Trophoblast cell (in vitro differentiated cells and primary cell): Measurements from ENCODE around the gene GAS2L2.

Source experiments
- DNase-seq, 2 donors: peaks; one replicate each; pipeline ENCODE4 v3.0.0-alpha.2; 2016
- H2AFZ ChIP-seq: 2 replicates; pipeline ENCODE4 v1.6.1; 2013; ENCODE audit warnings: low read length, moderate library complexity, mild to moderate bottlenecking; ENCODE audit not compliant: insufficient read depth, poor library complexity
- H2AK5ac ChIP-seq: 2 replicates; pipeline ENCODE4 v1.6.1; 2013; ENCODE audit warnings: mild to moderate bottlenecking, low read length
- H2BK120ac ChIP-seq: 2 replicates; pipeline ENCODE4 v1.6.1; 2013; ENCODE audit warnings: low read length, mild to moderate bottlenecking, moderate library complexity; ENCODE audit not compliant: insufficient read depth, poor library complexity
- H2BK12ac ChIP-seq: 2 replicates; pipeline ENCODE4 v1.6.1; 2013; ENCODE audit warnings: mild to moderate bottlenecking, low read length, moderate library complexity
- H2BK5ac ChIP-seq: 2 replicates; pipeline ENCODE4 v1.6.1; 2013; ENCODE audit warnings: low read length, low read depth, moderate library complexity, mild to moderate bottlenecking; ENCODE audit not compliant: poor library complexity
- H3K14ac ChIP-seq: 2 replicates; pipeline ENCODE4 v1.6.1; 2013; ENCODE audit warnings: mild to moderate bottlenecking, low read length
- H3K18ac ChIP-seq: 2 replicates; pipeline ENCODE4 v1.6.1; 2013; ENCODE audit warnings: mild to moderate bottlenecking, low read length
- H3K23ac ChIP-seq: 2 replicates; pipeline ENCODE4 v1.6.1; 2013; ENCODE audit warnings: low read length
- H3K27ac ChIP-seq: 2 replicates; pipeline ENCODE4 v1.5.1; 2013; ENCODE audit warnings: low read depth, mild to moderate bottlenecking, inconsistent platforms, low read length, moderate library complexity
- H3K27me3 ChIP-seq: 2 replicates; pipeline ENCODE4 v1.6.1; 2013; ENCODE audit warnings: inconsistent platforms, mild to moderate bottlenecking, low read length, moderate library complexity; ENCODE audit not compliant: insufficient read depth
- H3K36me3 ChIP-seq, 2 experiments: 1 replicate in 1 of 2; 2 replicates in 1 of 2; pipeline ENCODE4 v1.6.1; 2013; ENCODE audit warnings: low read length in 2 of 2, mild to moderate bottlenecking in 2 of 2, moderate library complexity in 1 of 2; ENCODE audit not compliant: insufficient read depth in 2 of 2, control insufficient read depth in 1 of 2
- H3K4ac ChIP-seq: 2 replicates; pipeline ENCODE4 v1.6.1; 2013; ENCODE audit warnings: low read depth, mild to moderate bottlenecking, low read length, moderate library complexity
- H3K4me1 ChIP-seq, 2 experiments: 1 replicate in 1 of 2; 2 replicates in 1 of 2; pipeline ENCODE4 v1.6.1; 2013; ENCODE audit warnings: low read length in 2 of 2, mild to moderate bottlenecking in 2 of 2, moderate library complexity in 1 of 2; ENCODE audit not compliant: insufficient read depth in 2 of 2, control insufficient read depth in 1 of 2
- H3K4me2 ChIP-seq: 2 replicates; pipeline ENCODE4 v1.6.1; 2013; ENCODE audit warnings: inconsistent platforms, mild to moderate bottlenecking, low read length, moderate library complexity
- H3K4me3 ChIP-seq: 2 replicates; pipeline ENCODE4 v1.5.1; 2013; ENCODE audit warnings: mild to moderate bottlenecking, low read depth, low read length, inconsistent platforms
- H3K79me1 ChIP-seq: one replicate; pipeline ENCODE4 v1.6.1; 2013; ENCODE audit warnings: low read length
- H3K79me2 ChIP-seq: 2 replicates; pipeline ENCODE4 v1.6.1; 2013; ENCODE audit warnings: low read length, mild to moderate bottlenecking; ENCODE audit not compliant: control insufficient read depth, insufficient read depth, poor library complexity
- H3K9ac ChIP-seq: 2 replicates; pipeline ENCODE4 v1.6.1; 2013; ENCODE audit warnings: mild to moderate bottlenecking, low read length
- H3K9me3 ChIP-seq: 2 replicates; pipeline ENCODE4 v1.6.1; 2013; ENCODE audit warnings: low read depth, mild to moderate bottlenecking, control low read depth, inconsistent platforms, low read length; ENCODE audit not compliant: insufficient read depth
- H4K12ac ChIP-seq: 2 replicates; pipeline ENCODE4 v1.6.1; 2013; ENCODE audit warnings: low read depth, mild to moderate bottlenecking, low read length, moderate library complexity
- H4K8ac ChIP-seq: 2 replicates; pipeline ENCODE4 v1.6.1; 2013; ENCODE audit warnings: low read depth, mild to moderate bottlenecking, low read length, moderate library complexity
- H4K91ac ChIP-seq: one replicate; pipeline ENCODE4 v1.6.1; 2013; ENCODE audit warnings: low read depth, mild to moderate bottlenecking, low read length, moderate library complexity
- WGBS: extraction: QIAGEN DNeasy Blood & Tissue Kit; methylation state at CpG from one replicate; pipeline ENCODE4 v1.1.7; 2013; ENCODE audit warnings: missing lambda C conversion rate; ENCODE audit not compliant: insufficient read length, insufficient coverage; ENCODE audit errors: extremely low coverage; 5-methylcytosine and 5-hydroxymethylcytosine counted together

GAS2L2 gene

DNA sequence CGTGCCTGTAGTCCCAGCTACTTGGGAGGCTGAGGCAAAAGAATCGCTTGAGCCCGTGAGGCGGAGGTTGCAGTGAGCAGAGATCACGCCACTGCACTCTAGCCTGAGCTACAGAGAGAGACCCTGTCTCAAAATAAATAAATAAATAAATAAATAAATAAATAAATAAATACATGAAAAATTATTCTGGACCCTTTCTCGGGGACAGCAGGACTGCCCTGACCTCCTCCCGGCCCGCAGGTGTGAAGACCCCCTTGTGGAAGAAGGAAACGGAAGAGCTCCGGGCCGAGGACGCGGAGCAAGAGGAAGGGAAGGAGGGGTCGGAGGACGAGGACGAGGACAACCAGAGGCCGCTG, 10.7 kb upstream of the GAS2L2 start:
- no peak overlapping the region for H2BK5ac ChIP-seq

DNA sequence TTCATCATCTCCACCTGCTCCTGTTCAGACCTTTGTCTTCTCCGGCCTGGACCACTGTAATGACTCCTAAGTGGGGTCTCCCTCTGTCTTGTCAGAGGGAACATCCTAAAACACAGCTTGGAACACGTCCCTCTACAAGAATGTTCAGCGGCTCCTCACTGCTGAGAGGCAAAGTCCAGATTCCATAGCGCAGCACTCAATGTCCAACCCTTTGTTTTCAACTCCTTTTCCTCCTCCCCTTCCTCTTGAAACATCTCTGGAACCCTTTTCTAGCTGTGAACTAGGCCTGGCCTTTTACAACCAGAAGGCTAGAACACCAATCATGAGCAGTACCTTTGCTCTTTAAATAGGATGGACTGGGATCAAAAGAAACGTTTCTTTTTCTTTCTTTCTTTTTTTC, 8.6 kb upstream of the GAS2L2 start:
- no peaks in the 10 kb centered on the region for H3K79me2 ChIP-seq
- no peak overlapping the region for H3K14ac ChIP-seq
- WGBS = no CpG with 5 or more reads among the region's 5 CpGs
- H4K12ac ChIP-seq = no peak overlapping the region
- no peak overlapping the region for H2AK5ac ChIP-seq
- no peak overlapping the region for H3K4me2 ChIP-seq
- H3K4me1 ChIP-seq = peaks cover 15 to 23% of the 10 kb centered on the region in 2 experiments
- no peak overlapping the region for H2AFZ ChIP-seq
- no peak overlapping the region for H3K9ac ChIP-seq
- no peak overlapping the region for H3K27ac ChIP-seq
- H3K4me3 ChIP-seq = no peak overlapping the region
- DNase-seq = no peak
- H3K27me3 ChIP-seq = no peaks in the 10 kb centered on the region
- no peaks in the 10 kb centered on the region for H3K9me3 ChIP-seq
- no peak overlapping the region for H4K8ac ChIP-seq
- no peak overlapping the region for H2BK12ac ChIP-seq
- no peak overlapping the region for H3K18ac ChIP-seq
- no peak overlapping the region for H2BK5ac ChIP-seq
- H2BK120ac ChIP-seq = no peak overlapping the region
- H3K36me3 ChIP-seq = no peaks in the 10 kb centered on the region
- no peak overlapping the region for H3K23ac ChIP-seq
- H4K91ac ChIP-seq = no peak overlapping the region
- H3K4ac ChIP-seq = no peak overlapping the region
- H3K79me1 ChIP-seq = peaks cover under 1% of the 10 kb centered on the region

More for the DNA sequence above, 10.7 kb upstream of the GAS2L2 start:
- no peak overlapping the region for H3K23ac ChIP-seq
- H2BK120ac ChIP-seq = no peak overlapping the region
- no peak overlapping the region for H4K12ac ChIP-seq
- H3K18ac ChIP-seq = no peak overlapping the region
- no peak overlapping the region for H3K27ac ChIP-seq
- no peak overlapping the region for H2BK12ac ChIP-seq
- H3K9ac ChIP-seq = no peak overlapping the region
- H2AK5ac ChIP-seq = no peak overlapping the region
- H3K79me1 ChIP-seq = peaks cover 2% of the 10 kb centered on the region
- H3K36me3 ChIP-seq = no peaks in the 10 kb centered on the region
- no peak overlapping the region for H4K91ac ChIP-seq
- H3K79me2 ChIP-seq = no peaks in the 10 kb centered on the region
- no peak for DNase-seq
- no peak overlapping the region for H3K4me3 ChIP-seq
- peak overlapping the region; percentile 65 for H3K4me2 ChIP-seq
- H3K14ac ChIP-seq = no peak overlapping the region
- no CpG with 5 or more reads among the region's 17 CpGs for WGBS
- no peak overlapping the region for H2AFZ ChIP-seq
- no peak overlapping the region for H3K4ac ChIP-seq
- no peak overlapping the region for H4K8ac ChIP-seq
- no peaks in the 10 kb centered on the region for H3K9me3 ChIP-seq
- H3K4me1 ChIP-seq = peaks cover 15 to 24% of the 10 kb centered on the region in 2 experiments
- no peaks in the 10 kb centered on the region for H3K27me3 ChIP-seq

DNA sequence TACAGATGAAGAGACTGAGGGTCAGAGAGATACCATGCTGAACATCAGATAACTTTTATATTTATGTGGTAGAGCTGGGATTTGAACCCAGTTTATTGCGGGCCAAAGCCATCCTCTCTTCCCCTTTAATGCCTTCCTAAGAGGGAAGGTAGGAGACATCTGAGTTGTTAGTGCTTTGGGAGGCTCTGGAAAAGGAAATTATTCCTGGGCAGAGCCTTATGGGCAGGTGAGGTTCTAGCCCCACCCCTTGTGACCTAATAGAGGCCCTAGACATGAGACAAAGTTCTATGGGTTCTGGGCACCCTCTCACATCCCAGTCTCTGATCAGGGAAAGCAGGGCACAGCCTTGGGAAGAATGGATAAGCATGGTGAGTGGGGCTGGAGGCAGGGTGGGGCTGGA, 7.5 kb upstream of the GAS2L2 start, which contains the start of gene C17orf50:
TSS of gene C17orf50 (plus strand) at position 301 of the 400 bp plus-strand sequence. CDS start at position 356, 55 bp downstream.
- Histone ChIP-seq H3K23ac (no peak within 1 kb of the TSS), H3K36me3 (no peaks in the 10 kb centered on the region), H3K14ac (no peak within 1 kb of the TSS), H4K91ac (no peak within 1 kb of the TSS), H3K4me1 (peaks cover 11 to 13% of the 10 kb centered on the region in 2 experiments), H3K4me3 (no peak within 1 kb of the TSS), H3K79me1 (no peaks in the 10 kb centered on the region), H3K4ac (no peak within 1 kb of the TSS), H3K27ac (no peak within 1 kb of the TSS), H3K79me2 (no peaks in the 10 kb centered on the region), H2BK5ac (no peak within 1 kb of the TSS), H3K9me3 (no peaks in the 10 kb centered on the region), H3K9ac (no peak within 1 kb of the TSS), H2BK120ac (no peak within 1 kb of the TSS), H2AK5ac (no peak within 1 kb of the TSS), H2BK12ac (no peak within 1 kb of the TSS), H4K8ac (no peak within 1 kb of the TSS), H4K12ac (no peak within 1 kb of the TSS), H3K18ac (no peak within 1 kb of the TSS), H2AFZ (no peak within 1 kb of the TSS), H3K27me3 (no peaks in the 10 kb centered on the region), H3K4me2 (no peak within 1 kb of the TSS)
- WGBS = no CpG with 5 or more reads among the region's 1 CpG
- DNase-seq = no peak

DNA sequence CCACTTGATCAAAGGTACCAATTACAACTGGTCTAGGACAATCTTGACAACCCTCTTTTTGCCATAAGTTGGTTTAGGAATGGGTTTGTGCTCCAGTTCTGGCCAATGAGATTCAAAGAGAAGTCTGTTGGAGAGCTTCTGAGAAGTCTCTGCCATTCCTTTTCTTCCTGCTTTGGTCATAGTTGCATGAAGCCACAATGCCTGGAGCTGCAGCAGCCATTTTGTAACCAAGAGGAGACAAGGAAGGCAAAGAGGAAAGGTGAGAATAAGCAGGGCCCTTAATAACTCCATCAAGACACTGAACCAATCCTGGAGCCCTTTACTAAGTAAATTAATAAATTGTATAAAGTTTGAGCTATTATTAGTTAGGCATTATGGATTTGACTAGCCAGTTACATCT, 4.2 kb upstream of the GAS2L2 start:
- Histone ChIP-seq H2BK5ac (no peak overlapping the region), H3K27ac (no peak overlapping the region), H3K4ac (no peak overlapping the region), H3K36me3 (no peaks in the 10 kb centered on the region), H2AK5ac (no peak overlapping the region), H3K4me3 (no peak overlapping the region), H3K9me3 (no peaks in the 10 kb centered on the region), H3K4me1 (no peaks in the 10 kb centered on the region), H3K9ac (no peak overlapping the region), H3K27me3 (no peaks in the 10 kb centered on the region), H3K23ac (no peak overlapping the region), H4K8ac (no peak overlapping the region), H4K12ac (no peak overlapping the region), H3K79me2 (no peaks in the 10 kb centered on the region), H3K14ac (no peak overlapping the region), H2AFZ (no peak overlapping the region), H2BK120ac (no peak overlapping the region), H2BK12ac (no peak overlapping the region), H4K91ac (no peak overlapping the region), H3K4me2 (no peak overlapping the region), H3K18ac (no peak overlapping the region), H3K79me1 (no peaks in the 10 kb centered on the region)
- DNase-seq = no peak
